ENCODE data around the gene TRIM8. TPM values are rescaled to one million over a fixed set of nuclear protein-coding genes. Genes with fewer than 3 reads are reported as not detected.
"Not testable (repeated sequence)": the region's sequence is repeated elsewhere in the genome, so short reads cannot be mapped to it uniquely, and the experiment has no call there.

TRIM8 gene
- total RNA-seq, 3 donors from 2014 or later: 65.5 to 89.9 (median 71.3) TPM

DNA sequence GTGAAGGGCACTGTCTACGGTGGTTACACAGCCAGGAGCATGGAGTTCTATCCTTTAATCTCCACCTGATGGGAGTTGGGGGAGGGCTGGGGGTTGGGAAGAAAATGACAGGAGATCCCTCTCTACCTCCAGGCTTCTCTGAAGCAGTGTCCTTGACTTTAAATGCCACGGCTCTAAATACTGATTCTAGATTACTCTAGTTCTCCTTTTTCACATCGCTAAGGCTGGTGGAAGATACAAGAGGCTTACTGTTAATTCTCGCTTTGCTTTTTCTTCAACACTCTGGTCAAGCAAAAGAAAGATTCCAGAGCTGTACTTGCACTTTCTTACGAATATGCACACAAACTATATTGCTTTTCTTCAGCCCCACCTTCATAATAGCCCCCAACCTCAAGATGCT, 39.5 kb downstream of the TRIM8 start:
- intact Hi-C loops (cut with DNase I, micrococcal nuclease): no loop called here
- H3K9me3 ChIP-seq: no peaks in the 10 kb centered on the region
- TF ChIP-seq, protein P1, sequence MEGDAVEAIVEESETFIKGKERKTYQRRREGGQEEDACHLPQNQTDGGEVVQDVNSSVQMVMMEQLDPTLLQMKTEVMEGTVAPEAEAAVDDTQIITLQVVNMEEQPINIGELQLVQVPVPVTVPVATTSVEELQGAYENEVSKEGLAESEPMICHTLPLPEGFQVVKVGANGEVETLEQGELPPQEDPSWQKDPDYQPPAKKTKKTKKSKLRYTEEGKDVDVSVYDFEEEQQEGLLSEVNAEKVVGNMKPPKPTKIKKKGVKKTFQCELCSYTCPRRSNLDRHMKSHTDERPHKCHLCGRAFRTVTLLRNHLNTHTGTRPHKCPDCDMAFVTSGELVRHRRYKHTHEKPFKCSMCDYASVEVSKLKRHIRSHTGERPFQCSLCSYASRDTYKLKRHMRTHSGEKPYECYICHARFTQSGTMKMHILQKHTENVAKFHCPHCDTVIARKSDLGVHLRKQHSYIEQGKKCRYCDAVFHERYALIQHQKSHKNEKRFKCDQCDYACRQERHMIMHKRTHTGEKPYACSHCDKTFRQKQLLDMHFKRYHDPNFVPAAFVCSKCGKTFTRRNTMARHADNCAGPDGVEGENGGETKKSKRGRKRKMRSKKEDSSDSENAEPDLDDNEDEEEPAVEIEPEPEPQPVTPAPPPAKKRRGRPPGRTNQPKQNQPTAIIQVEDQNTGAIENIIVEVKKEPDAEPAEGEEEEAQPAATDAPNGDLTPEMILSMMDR (IDR thresholded peaks at IDR 0.05): no peak
- no peaks in the 10 kb centered on the region for H3K36me3 ChIP-seq (ENCODE audit: low read depth)
- H3K4me1 ChIP-seq (ENCODE audit: low read depth): peaks cover 2% of the 10 kb centered on the region
- DNase-seq (no peak), ATAC-seq (no peak)
- H3K4me3 ChIP-seq: no peak overlapping the region

DNA sequence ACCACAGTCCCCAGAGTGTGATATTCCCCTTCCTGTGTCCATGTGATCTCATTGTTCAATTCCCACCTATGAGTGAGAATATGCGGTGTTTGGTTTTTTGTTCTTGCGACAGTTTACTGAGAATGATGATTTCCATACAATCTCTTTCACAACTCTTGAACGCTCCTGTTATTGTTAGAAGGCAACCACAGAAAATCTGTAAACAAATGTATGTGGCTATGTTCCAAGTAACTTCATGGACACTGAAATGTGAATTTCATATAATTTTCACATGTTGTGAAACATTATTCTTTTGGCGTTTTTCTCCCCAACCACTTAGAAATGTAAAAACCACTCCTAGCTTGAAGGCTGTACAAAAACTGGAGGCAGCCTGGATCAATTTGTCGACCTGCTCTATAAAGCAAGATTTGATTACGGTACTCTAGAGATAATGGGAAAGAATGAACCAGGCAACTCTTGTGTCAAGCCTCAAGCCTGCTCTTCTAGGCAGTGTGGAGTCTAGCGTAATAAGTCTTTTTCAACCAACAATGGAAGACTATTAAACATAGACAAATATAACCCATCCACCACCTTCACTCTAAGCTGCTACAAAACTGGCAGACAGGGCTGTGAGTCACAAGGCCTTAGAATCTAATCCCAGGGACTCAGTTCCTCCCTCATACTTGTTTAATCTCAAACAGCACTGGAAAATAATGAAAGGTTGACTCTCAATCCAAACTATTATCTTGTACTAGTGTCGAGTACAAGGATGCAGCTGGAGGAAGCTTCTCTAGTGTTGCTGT, 47.2 kb downstream of the TRIM8 start:
- ATAC-seq: no peak
- intact Hi-C loops (cut with DNase I, micrococcal nuclease): no loop called here
- no peak for DNase-seq
- TF ChIP-seq, protein P1 (IDR thresholded peaks at IDR 0.05): no peak
- H3K9me3 ChIP-seq: no peaks in the 10 kb centered on the region
- H3K4me3 ChIP-seq: no peak overlapping the region
- H3K36me3 ChIP-seq (ENCODE audit: low read depth): no peaks in the 10 kb centered on the region
- H3K4me1 ChIP-seq (ENCODE audit: low read depth): no peaks in the 10 kb centered on the region

DNA sequence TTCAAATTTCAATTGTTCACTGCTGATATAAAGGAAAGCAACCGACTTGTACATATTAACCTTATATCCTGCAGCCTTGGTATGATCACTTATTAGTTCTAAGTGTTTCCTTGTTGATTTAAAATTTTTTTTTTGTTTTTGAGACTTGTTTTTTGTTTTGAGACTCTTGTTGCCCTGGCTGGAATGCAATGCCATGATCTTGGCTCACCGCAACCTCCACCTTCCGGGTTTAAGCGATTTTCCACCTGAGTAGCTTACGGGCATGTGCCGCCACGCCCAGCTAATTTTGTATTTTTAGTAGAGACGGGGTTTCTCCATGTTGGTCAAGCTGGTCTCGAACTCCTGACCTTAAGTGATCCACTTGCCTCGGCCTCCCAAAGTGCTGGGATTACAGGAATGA, 51.1 kb downstream of the TRIM8 start:
- not testable (repeated sequence) for H3K4me3 ChIP-seq

DNA sequence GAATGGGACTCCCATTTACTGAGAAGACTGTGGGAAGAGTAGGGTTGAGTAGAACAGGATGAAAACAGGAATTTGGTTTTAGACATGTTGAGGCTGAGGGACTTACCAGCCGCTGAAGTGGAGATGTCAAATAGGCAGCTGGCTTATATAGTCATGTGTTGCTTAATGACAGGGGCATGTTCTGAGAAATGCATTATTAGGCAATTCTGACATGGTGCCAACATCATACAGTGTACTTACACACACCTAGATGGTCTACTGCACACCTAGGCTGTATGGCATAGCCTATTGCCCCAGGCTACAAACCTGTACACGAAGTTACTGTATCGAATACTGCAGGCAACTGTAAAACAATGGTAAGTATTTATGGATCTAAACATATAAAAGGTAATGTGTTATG, 52.5 kb downstream of the TRIM8 start:
- TF ChIP-seq, protein P1 (IDR thresholded peaks at IDR 0.05): no peak
- Histone ChIP-seq H3K9me3 (no peaks in the 10 kb centered on the region), H3K4me3 (no peak overlapping the region), H3K4me1 (ENCODE audit: low read depth) (no peaks in the 10 kb centered on the region), H3K36me3 (ENCODE audit: low read depth) (no peaks in the 10 kb centered on the region)
- no peak for ATAC-seq
- DNase-seq: no peak
- intact Hi-C loops (cut with DNase I, micrococcal nuclease): no loop called here

More for the DNA sequence above, 51.1 kb downstream of the TRIM8 start:
- H3K36me3 ChIP-seq (ENCODE audit: low read depth); ATAC-seq; H3K4me1 ChIP-seq (ENCODE audit: low read depth); DNase-seq; intact Hi-C loops (cut with DNase I, micrococcal nuclease); H3K9me3 ChIP-seq: not testable (repeated sequence)

DNA sequence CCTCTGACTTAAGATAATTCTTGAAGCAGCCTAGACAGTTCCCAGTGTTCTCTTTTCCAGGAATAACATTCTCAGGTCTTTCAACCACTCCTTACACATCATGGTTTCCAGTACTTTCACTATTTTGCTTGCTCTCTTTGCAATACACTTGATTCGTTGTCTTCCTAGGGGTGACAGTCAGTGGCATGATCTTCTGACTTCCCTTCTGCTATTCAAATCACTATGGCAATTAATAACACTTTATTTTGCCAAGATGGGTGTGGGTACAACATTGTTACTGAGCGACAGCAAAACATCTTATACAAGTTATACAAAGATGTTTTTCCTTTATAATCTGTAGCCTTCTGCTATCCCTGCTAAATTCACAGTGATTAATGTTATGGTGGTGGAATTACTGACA, 54.6 kb downstream of the TRIM8 start:
- intact Hi-C loops (cut with DNase I, micrococcal nuclease): no loop called here
- Histone ChIP-seq H3K36me3 (ENCODE audit: low read depth) (no peaks in the 10 kb centered on the region), H3K4me1 (ENCODE audit: low read depth) (no peaks in the 10 kb centered on the region), H3K4me3 (no peak overlapping the region), H3K9me3 (no peaks in the 10 kb centered on the region)
- ATAC-seq (no peak), DNase-seq (no peak)
- TF ChIP-seq, protein P1 (IDR thresholded peaks at IDR 0.05): no peak

DNA sequence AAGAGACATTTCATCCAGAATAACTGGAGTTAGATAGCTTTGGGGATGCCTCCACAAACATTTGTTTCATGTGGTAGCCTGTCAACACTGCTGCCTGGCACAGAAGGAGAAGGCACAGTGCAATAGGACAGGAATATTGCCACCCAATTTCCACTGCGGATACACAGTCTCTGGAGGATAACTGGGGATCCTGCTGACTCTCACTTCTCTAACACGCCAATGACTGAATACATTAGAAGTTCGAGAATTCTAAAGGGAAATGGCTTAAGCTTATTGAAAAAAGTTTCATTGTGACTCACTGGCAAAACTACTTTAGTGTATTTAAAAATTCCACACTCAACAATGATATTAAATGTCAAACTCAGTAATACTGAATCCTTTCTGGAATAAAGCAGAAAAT, 57.0 kb downstream of the TRIM8 start:
- Histone ChIP-seq H3K4me3 (no peak overlapping the region), H3K9me3 (no peaks in the 10 kb centered on the region), H3K4me1 (ENCODE audit: low read depth) (no peaks in the 10 kb centered on the region), H3K36me3 (ENCODE audit: low read depth) (no peaks in the 10 kb centered on the region)
- TF ChIP-seq, protein P1 (IDR thresholded peaks at IDR 0.05): no peak
- ATAC-seq (no peak), DNase-seq (no peak)
- intact Hi-C loops (cut with DNase I, micrococcal nuclease): no loop called here

All from mucosa of descending colon (tissue), 3 donors.